ENCODE results near the gene HTR3E.
"Not testable (repeated sequence)": the region's sequence is repeated elsewhere in the genome, so short reads cannot be mapped to it uniquely, and the experiment has no call there.

GRCh38 chr3:184121031-184121430, 24.2 kb downstream of the HTR3E start:
- TF ChIP-seq CTCF (IDR thresholded peaks at IDR 0.05; ENCODE audit: low read length); EZH2 (IDR thresholded peaks at IDR 0.05; ENCODE audit: borderline replicate concordance, low read length): not testable (repeated sequence)
